ENCODE data around the gene TMCC1.
"Not testable (repeated sequence)": the region's sequence is repeated elsewhere in the genome, so short reads cannot be mapped to it uniquely, and the experiment has no call there.

TMCC1 gene

GRCh38 chr3:129892857-129893580 is 492 bp downstream of the TMCC1 start:
- DNase-seq (ENCODE audit: low read depth in 2 of 2): peak in 1 of 2 experiments; percentile 1

DNA sequence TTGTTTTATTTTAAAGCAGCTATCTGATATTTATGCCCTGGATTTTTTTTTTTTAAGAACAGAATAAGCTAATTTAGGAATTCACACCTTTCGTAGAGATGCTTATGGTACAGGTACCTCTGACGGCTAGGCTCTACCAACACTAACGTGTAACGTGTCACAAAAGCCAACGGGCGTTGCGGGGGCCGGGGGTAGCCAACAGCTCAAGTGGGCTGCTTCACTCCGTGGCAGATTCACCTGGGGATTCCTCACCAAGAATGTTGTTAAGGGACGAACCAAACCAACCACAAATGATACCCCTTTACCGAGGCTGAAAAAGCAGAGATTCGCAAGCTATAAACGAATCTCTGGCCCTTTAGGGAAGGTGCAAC is 1.0 kb downstream of the TMCC1 start:
- DNase-seq (ENCODE audit: low read depth in 2 of 2): no peak

- no peak for DNase-seq (ENCODE audit: low read depth in 2 of 2)
Observed at GRCh38 chr3:129890891-129891290, 2.6 kb downstream of the TMCC1 start.

DNA sequence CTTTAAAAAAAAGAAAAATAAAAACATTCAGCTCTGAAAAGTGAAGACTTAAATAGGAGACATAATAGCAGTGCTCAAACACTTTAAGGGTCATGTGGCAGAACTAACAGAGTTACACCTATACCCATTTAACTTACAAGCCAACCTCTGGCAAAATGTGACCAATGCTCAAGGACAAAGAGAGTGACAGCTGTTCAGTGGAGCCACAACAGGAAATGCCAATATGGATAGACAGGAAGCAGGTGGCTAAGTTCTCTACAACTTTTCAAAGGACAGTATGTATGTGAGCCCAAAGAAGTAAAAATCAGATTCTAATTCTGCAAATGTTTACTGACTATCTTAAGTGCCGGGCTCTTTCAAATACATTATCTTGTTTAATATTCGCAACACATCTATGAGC is 3.4 kb downstream of the TMCC1 start:
- no peak for DNase-seq (ENCODE audit: low read depth in 2 of 2)

GRCh38 chr3:129888771-129889170 is 4.7 kb downstream of the TMCC1 start:
- peak; percentile 77 to 81 for DNase-seq (ENCODE audit: low read depth in 2 of 2)

GRCh38 chr3:129881261-129881660 is 12.2 kb downstream of the TMCC1 start:
- DNase-seq (ENCODE audit: low read depth in 2 of 2): no peak

DNA sequence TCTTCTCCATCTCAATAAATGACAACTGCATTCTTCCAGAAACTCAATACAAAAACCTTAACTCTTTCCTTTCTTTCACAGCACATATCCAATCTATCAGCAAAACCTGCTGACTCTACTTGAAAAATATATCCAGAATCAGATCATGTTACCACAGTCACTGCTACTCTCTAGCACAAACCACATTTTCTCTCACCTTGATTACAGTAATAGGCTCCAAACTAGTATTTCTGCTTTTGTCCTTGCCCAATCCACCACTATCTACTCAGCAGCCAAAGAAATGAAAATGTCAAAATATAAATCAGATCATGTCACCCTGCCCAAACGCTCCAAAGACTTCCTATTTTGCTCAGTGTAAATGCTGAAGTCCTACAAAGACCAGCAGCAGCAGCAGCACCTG is 15.2 kb downstream of the TMCC1 start:
- no peak for DNase-seq (ENCODE audit: low read depth in 2 of 2)

DNA sequence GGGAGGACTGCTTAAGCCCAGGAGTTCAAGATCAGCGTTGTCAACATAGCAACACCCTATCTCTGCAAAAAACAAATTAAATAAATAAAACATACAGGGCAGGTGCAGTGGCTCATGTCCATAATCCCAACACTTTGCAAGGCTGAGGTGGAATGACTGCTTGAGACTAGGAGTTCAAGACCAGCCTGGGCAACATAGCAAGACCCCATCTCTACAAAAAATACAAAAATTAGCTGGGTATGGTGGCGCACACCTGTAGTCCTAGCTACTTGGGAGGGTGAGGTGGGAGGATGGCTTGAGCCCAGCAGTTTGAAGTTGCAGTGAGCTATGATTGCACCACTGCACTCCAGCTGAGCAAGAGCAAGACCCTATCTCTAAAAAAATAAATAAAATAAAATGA is 19.0 kb downstream of the TMCC1 start:
- DNase-seq (ENCODE audit: low read depth in 2 of 2): not testable (repeated sequence)

DNA sequence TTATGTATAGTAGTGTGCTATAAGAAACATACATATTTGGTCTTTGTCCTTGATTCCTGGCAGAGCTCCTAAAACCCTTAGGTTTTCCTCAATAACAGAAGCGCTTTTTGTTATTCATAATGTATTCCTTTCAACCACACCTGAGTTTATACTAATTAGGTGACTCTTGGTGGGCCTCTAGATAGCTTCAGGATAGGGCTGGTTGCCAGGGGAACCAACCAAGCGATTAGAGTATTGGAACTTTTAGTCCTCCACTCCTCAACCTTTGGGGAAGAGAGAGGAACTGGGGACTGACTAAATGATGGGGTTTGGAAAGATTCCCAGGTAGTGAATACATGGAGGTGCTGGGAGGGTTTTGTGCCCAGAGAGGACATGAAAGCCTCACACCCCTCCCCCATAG is 24.6 kb downstream of the TMCC1 start:
- DNase-seq (ENCODE audit: low read depth in 2 of 2): no peak

- DNase-seq (ENCODE audit: low read depth in 2 of 2): no peak
Observed at GRCh38 chr3:129867506-129868124, 25.9 kb downstream of the TMCC1 start.

GRCh38 chr3:129865806-129866205 is 27.7 kb downstream of the TMCC1 start:
- no peak for DNase-seq (ENCODE audit: low read depth in 2 of 2)

- DNase-seq (ENCODE audit: low read depth in 2 of 2): no peak
Observed at GRCh38 chr3:129864519-129864918, 29.0 kb downstream of the TMCC1 start.

GRCh38 chr3:129859272-129859671 is 34.2 kb downstream of the TMCC1 start:
- no peak for DNase-seq (ENCODE audit: low read depth in 2 of 2)

- DNase-seq (ENCODE audit: low read depth in 2 of 2): no peak
Observed at GRCh38 chr3:129857899-129858298, 35.6 kb downstream of the TMCC1 start.

- not testable (repeated sequence) for DNase-seq (ENCODE audit: low read depth in 2 of 2)
Observed at GRCh38 chr3:129856790-129857189, 36.7 kb downstream of the TMCC1 start.

- DNase-seq (ENCODE audit: low read depth in 2 of 2): no peak
Observed at GRCh38 chr3:129855832-129856419, 37.6 kb downstream of the TMCC1 start.

GRCh38 chr3:129855170-129855831 is 38.2 kb downstream of the TMCC1 start:
- no peak for DNase-seq (ENCODE audit: low read depth in 2 of 2)

DNA sequence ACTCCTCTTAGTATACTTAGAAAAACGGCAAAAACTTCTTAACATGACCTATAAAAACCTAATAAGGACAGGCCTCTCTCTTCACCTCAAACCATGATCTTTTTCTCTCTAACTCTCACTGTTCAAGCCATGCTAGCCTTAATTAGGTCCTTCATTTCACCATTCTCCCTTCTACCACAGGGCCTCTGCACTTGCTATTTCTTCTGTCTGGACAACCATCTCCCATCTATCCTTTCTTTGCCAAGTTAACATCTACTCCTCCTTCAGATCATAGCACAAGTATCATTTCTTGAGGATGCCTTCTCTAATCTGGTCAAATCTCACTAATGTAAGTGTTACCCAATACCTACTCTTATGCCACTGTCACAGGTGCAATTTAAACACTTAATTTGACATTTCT is 39.1 kb downstream of the TMCC1 start:
- no peak for DNase-seq (ENCODE audit: low read depth in 2 of 2)

- DNase-seq (ENCODE audit: low read depth in 2 of 2): no peak
Observed at GRCh38 chr3:129845956-129846355, 47.6 kb downstream of the TMCC1 start.

GRCh38 chr3:129840707-129841360 is 52.7 kb downstream of the TMCC1 start:
- no peak for DNase-seq (ENCODE audit: low read depth in 2 of 2)

GRCh38 chr3:129838086-129838485 is 55.4 kb downstream of the TMCC1 start:
- DNase-seq (ENCODE audit: low read depth in 2 of 2): no peak

GRCh38 chr3:129837065-129837642 is 56.4 kb downstream of the TMCC1 start:
- DNase-seq (ENCODE audit: low read depth in 2 of 2): no peak
